Retinal pigment epithelial cell (primary cell): Measurements from ENCODE around the gene PTPRC.

ENCODE experiments used
- DNase-seq: peaks from one replicate; pipeline ENCODE4 v3.0.0-alpha.2; 2010; ENCODE audit warnings: low read depth
- H3K4me3 ChIP-seq: 2 replicates; pipeline ENCODE4 v1.5.1; 2011; ENCODE audit warnings: mild to moderate bottlenecking, low read length, control low read depth, moderate library complexity
- CTCF ChIP-seq: conservative IDR thresholded peaks from 2 replicates; pipeline ENCODE4 v1.5.1; 2011; ENCODE audit warnings: low read depth, low read length, control low read depth, inconsistent platforms

The PTPRC gene

DNA sequence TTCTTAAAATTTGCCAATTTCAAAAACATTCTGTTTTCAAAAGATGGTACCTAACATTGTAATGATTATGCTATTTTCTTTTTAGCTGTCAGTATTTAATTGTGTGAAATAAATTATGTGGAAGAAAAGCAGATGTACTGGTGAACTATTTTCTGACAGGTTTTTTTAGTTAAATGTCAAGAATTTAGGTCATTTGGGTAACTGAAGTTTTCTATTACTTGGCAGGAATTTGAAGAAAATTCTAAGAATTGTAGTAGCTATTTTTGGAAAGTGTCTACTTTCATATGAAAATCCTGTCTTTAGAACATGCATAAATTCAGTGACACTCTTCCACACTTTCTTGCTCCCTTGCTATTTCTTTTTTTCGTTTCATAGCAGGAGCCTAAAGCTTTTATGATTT, 28.5 kb upstream of the PTPRC start:
- DNase-seq, result no peak
- no peak for TF ChIP-seq CTCF
- no peak overlapping the region for H3K4me3 ChIP-seq

- no peak for TF ChIP-seq CTCF
- no peak overlapping the region for H3K4me3 ChIP-seq
- DNase-seq, result no peak
Observed at GRCh38 chr1:198611219-198611618, 27.6 kb upstream of the PTPRC start.

- DNase-seq, result no peak
- no peak for TF ChIP-seq CTCF
- no peak overlapping the region for H3K4me3 ChIP-seq
Observed at GRCh38 chr1:198612471-198613260, 26.2 kb upstream of the PTPRC start.

- TF ChIP-seq CTCF, result no peak
- no peak for DNase-seq
- no peak overlapping the region for H3K4me3 ChIP-seq
Observed at GRCh38 chr1:198617406-198617805, 21.4 kb upstream of the PTPRC start.

DNA sequence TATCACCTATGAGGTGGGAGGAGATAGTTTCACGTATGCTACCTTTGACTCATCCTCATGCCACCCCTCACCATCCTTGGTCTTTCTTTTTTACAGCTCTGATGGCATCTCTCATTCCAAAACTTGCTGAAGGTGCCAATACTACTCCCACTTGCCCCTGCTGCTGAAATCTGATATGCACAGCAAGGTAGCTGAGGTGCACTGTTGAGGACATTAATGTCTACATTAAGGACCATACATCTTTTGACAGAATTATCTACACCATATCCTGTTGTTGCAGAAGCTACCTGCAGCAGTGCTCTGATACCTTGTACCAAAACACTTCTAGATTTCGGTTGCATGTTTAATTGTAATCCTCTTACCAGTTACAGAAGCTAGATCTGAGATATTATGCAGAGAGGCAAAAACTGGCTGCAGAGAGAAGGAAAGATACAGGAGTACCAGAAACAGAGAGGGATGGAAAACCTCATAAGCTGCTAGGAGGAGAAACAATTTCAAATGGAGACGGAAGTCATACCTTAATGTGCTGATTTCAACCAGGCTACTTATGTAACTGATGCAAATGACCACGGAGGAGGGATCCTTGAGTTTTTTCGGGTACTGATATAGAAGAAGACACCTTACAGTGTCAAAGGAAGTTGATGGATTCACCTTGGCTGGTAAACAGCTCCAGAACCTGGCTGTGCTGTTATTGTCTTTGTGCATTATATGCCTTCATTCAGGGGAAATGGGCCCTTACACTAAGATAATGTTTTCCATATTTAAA, 19.3 kb upstream of the PTPRC start:
- DNase-seq, result no peak
- no peak overlapping the region for H3K4me3 ChIP-seq
- TF ChIP-seq CTCF, result no peak

- no peak for DNase-seq
- H3K4me3 ChIP-seq, result no peak overlapping the region
- TF ChIP-seq CTCF, result no peak
Observed at GRCh38 chr1:198620218-198620617, 18.6 kb upstream of the PTPRC start.
